Mucosa of descending colon (tissue), 3 donors: Measurements from ENCODE around the gene GPC3. TPM values are rescaled to one million over a fixed set of nuclear protein-coding genes. Genes with fewer than 3 reads are reported as not detected.

Experiments
- ATAC-seq: fragments of 200-7000 bp; cut with Tn5 transposase; one replicate; pipeline ENCODE4 v1.9.1; 2020; ENCODE audit warnings: mild to moderate bottlenecking, moderate library complexity
- DNase-seq, 3 donors: peaks; one replicate each; pipeline ENCODE4 v3.0.0-alpha.2; 2020
- H3K36me3 ChIP-seq: fragments of 200-600 bp; one replicate; pipeline ENCODE4 v1.8.0; 2021; ENCODE audit warnings: low read depth, mild to moderate bottlenecking
- H3K4me1 ChIP-seq: fragments of 200-600 bp; one replicate; pipeline ENCODE4 v1.8.0; 2021; ENCODE audit warnings: low read depth, mild to moderate bottlenecking
- H3K4me3 ChIP-seq: fragments of 200-600 bp; one replicate; pipeline ENCODE4 v1.8.0; 2021; ENCODE audit warnings: mild to moderate bottlenecking
- H3K9me3 ChIP-seq: fragments of 200-600 bp; one replicate; pipeline ENCODE4 v1.8.0; 2021; ENCODE audit warnings: mild to moderate bottlenecking
- CTCF ChIP-seq: fragments of 200-600 bp; IDR thresholded peaks from one replicate; pipeline ENCODE4 v1.8.0; 2022; ENCODE audit warnings: antibody characterized with exemption, mild to moderate bottlenecking
- intact Hi-C, 2 donors: fragments of 100-400 bp; cut with DNase I in 1 of 2; cut with micrococcal nuclease in 1 of 2; formaldehyde crosslinking; loops; one replicate each; pipeline versions ENCODE4 v1.11.0 to v1.11.1; 2022; cut with DNase I, micrococcal nuclease
- total RNA-seq, 3 donors: library from RNA; stranded (reverse); fragmentation: NEBNext Ultra II Directional in 2 of 3; extraction: Animal tissue kit (Norgen Biotek cat#: 25700) in 2 of 3; gene quantifications; one replicate each; pipeline versions ENCODE4 v1.2.1 to v1.2.4, GENCODE V29; 2021 to 2023
- donor health status: DM: no; HTN: no; CAD: no; lungs with moderate emphysema.
- donor health status: DM: no; HTN: no; CAD: no.
- donor health status: DM: no; HTN: yes; CAD: no.

Gene GPC3
- total RNA-seq, 3 donors from 2014 or later, result 0.55 to 2.8 (median 2.1) TPM

GRCh38 chrX:133689997-133690599, 295.3 kb downstream of the GPC3 start:
- Histone ChIP-seq H3K4me1 (no peaks in the 10 kb centered on the region), H3K4me3 (no peak overlapping the region), H3K9me3 (no peaks in the 10 kb centered on the region), H3K36me3 (no peaks in the 10 kb centered on the region)
- DNase-seq (no peak), ATAC-seq (no peak)
- intact Hi-C loops, result no loop called here
- no peak for TF ChIP-seq CTCF

- TF ChIP-seq CTCF, result no peak
- DNase-seq, result no peak
- intact Hi-C loops, result no loop called here
- no peak overlapping the region for H3K4me3 ChIP-seq
- peak; percentile 65 for ATAC-seq
- H3K9me3 ChIP-seq, result no peaks in the 10 kb centered on the region
- H3K36me3 ChIP-seq, result no peaks in the 10 kb centered on the region
- no peaks in the 10 kb centered on the region for H3K4me1 ChIP-seq
These were observed 299.6 kb downstream of the GPC3 start for GRCh38 chrX:133685822-133686221.

GRCh38 chrX:133681897-133682296, 303.5 kb downstream of the GPC3 start:
- DNase-seq, result no peak
- H3K4me3 ChIP-seq, result no peak overlapping the region
- H3K9me3 ChIP-seq, result no peaks in the 10 kb centered on the region
- H3K4me1 ChIP-seq, result no peaks in the 10 kb centered on the region
- no peaks in the 10 kb centered on the region for H3K36me3 ChIP-seq
- ATAC-seq, result no peak
- TF ChIP-seq CTCF, result no peak
- intact Hi-C loops, result no loop called here

GRCh38 chrX:133681421-133681820, 304.0 kb downstream of the GPC3 start:
- H3K4me3 ChIP-seq, result no peak overlapping the region
- no peaks in the 10 kb centered on the region for H3K9me3 ChIP-seq
- intact Hi-C loops, result no loop called here
- DNase-seq (no peak), ATAC-seq (no peak)
- H3K4me1 ChIP-seq, result no peaks in the 10 kb centered on the region
- TF ChIP-seq CTCF, result no peak
- H3K36me3 ChIP-seq, result no peaks in the 10 kb centered on the region

- Histone ChIP-seq H3K9me3 (no peaks in the 10 kb centered on the region), H3K4me3 (no peak overlapping the region), H3K4me1 (no peaks in the 10 kb centered on the region), H3K36me3 (no peaks in the 10 kb centered on the region)
- TF ChIP-seq CTCF, result no peak
- DNase-seq, result no peak
- peak; percentile 60 for ATAC-seq
- intact Hi-C loops, result no loop called here
These were observed 308.0 kb downstream of the GPC3 start for GRCh38 chrX:133677123-133678063.
